WTC11 (cell line): ENCODE results near the gene DNAL4.

Experiments used
- ATF3 ChIP-seq: sonication (generic); formaldehyde crosslinking; conservative IDR thresholded peaks from 2 replicates; pipeline ENCODE4 v1.8.1; 2022; ENCODE audit warnings: mild to moderate bottlenecking, missing genetic modification reagents
- CTCF ChIP-seq: fragments of 200-600 bp; IDR thresholded peaks from 2 replicates; pipeline ENCODE4 v1.8.0; 2022; ENCODE audit warnings: antibody characterized with exemption
- ETV6 ChIP-seq: sonication (generic); formaldehyde crosslinking; IDR thresholded peaks from 2 replicates; pipeline ENCODE4 v1.8.1; 2022; ENCODE audit warnings: mild to moderate bottlenecking, missing genetic modification reagents
- TEAD4 ChIP-seq: sonication (generic); formaldehyde crosslinking; IDR thresholded peaks from 2 replicates; pipeline ENCODE4 v1.8.0; 2022; ENCODE audit warnings: mild to moderate bottlenecking, missing genetic modification reagents

GRCh38 chr22:38728871-38729796, 64.8 kb downstream of the DNAL4 start:
- no peak for TF ChIP-seq CTCF
- no peak for TF ChIP-seq ATF3 (CRISPR knock-in tag)
- no peak for TF ChIP-seq ETV6 (CRISPR knock-in tag)
- TF ChIP-seq TEAD4 (CRISPR knock-in tag) = no peak
